ENCODE results near the gene KDR. TPM values are rescaled to one million over a fixed set of nuclear protein-coding genes. Genes with fewer than 3 reads are reported as not detected.

The KDR gene
- polyA plus RNA-seq, 1 experiment: not detected

GRCh38 chr4:55083735-55084134 is 41.7 kb downstream of the KDR start:
- no peak overlapping the region for H3K4me3 ChIP-seq (ENCODE audit: low read depth, low read length)
- H3K36me3 ChIP-seq (ENCODE audit: control insufficient read depth, insufficient read depth, low read length): no peaks in the 10 kb centered on the region
- CTCF ChIA-PET: no interaction called here
- H3K27me3 ChIP-seq (ENCODE audit: control insufficient read depth, insufficient read depth, low read length): peaks cover 1% of the 10 kb centered on the region
- POLR2A ChIA-PET: no interaction called here
- TF ChIP-seq, protein P1, sequence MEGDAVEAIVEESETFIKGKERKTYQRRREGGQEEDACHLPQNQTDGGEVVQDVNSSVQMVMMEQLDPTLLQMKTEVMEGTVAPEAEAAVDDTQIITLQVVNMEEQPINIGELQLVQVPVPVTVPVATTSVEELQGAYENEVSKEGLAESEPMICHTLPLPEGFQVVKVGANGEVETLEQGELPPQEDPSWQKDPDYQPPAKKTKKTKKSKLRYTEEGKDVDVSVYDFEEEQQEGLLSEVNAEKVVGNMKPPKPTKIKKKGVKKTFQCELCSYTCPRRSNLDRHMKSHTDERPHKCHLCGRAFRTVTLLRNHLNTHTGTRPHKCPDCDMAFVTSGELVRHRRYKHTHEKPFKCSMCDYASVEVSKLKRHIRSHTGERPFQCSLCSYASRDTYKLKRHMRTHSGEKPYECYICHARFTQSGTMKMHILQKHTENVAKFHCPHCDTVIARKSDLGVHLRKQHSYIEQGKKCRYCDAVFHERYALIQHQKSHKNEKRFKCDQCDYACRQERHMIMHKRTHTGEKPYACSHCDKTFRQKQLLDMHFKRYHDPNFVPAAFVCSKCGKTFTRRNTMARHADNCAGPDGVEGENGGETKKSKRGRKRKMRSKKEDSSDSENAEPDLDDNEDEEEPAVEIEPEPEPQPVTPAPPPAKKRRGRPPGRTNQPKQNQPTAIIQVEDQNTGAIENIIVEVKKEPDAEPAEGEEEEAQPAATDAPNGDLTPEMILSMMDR (IDR thresholded peaks at IDR 0.05; ENCODE audit: insufficient read depth, low read depth, low read length): no peak
- DNase-seq (ENCODE audit: low read depth): no peak

GRCh38 chr4:55082756-55083155 is 42.6 kb downstream of the KDR start:
- POLR2A ChIA-PET: no interaction called here
- no peaks in the 10 kb centered on the region for H3K36me3 ChIP-seq (ENCODE audit: control insufficient read depth, insufficient read depth, low read length)

DNA sequence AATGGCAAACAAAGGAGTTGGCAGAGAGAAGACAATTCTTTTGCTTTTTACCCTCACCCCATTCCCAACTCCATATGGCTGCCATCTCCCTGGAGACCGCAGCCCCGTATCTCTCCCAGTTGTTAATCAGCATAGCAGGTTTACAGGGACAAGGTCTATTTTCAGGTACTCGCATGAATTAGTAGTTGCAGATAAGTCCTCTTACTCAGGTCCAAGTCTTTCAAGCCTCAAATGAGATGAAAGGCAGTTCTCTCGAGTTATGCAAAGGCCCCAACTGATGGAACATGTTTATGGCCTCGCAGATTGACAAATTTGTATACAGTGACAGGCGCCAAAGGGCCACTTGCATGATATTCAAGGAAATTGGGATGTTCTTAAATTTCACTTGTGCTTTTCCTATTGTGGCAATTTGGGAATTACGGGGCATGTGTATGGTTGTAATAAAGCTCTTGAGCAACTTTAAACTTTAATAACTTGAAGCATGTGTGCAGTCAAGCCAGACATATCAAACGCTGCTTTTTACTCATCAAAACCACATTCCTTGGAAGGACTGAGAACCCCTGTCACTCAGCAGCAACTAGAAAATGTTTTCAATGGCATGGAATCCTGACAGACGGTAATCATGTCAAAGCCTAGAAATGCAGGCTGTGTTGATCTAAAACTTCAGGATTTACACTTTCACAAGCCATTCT is 45.1 kb downstream of the KDR start:
- no peak overlapping the region for H3K4me3 ChIP-seq (ENCODE audit: low read depth, low read length)

More at GRCh38 chr4:55082756-55083155, 42.6 kb downstream of the KDR start:
- no peak for DNase-seq (ENCODE audit: low read depth)
- Histone ChIP-seq H3K27me3 (ENCODE audit: control insufficient read depth, insufficient read depth, low read length) (peaks cover 1% of the 10 kb centered on the region), H3K4me3 (ENCODE audit: low read depth, low read length) (no peak overlapping the region)
- CTCF ChIA-PET: interaction anchor here (0.6 kb wide), 1 partner anchor 8 kb away, joined by 3 read pairs; no protein-coding TSS in a partner anchor
- TF ChIP-seq, protein P1 (IDR thresholded peaks at IDR 0.05; ENCODE audit: insufficient read depth, low read depth, low read length): no peak

DNA sequence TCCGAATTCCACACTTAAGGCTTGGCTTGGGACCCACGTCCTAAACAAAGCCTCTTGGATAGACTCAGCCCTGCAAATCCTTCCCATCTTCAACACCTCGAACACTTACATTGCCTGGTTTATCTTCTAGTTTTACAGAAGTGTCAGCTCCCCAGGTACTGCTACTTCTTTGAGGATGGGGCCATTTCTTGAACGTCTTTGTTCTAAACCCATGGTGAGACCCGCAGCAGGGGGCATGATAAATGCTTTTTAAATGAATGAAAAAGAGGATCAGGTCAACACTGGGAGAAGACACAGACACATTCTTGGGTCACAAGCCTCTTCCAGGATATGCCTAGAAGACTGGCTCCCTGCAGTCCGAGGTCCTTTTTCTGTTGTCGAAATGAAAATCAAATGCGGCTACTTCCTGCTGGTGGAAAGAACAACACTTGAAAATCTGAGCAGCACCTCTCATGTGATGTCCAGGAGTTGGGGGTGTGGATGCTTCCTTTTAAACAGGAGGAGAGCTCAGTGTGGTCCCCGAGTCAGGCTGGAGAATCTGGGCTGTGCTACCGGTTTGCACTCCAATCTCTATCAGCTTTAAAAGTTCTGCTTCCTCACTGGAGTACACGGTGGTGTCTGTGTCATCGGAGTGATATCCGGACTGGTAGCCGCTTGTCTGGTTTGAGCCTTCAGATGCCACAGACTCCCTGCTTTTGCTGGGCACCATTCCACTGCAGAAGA is 45.8 kb downstream of the KDR start:
- TF ChIP-seq, protein P1 (IDR thresholded peaks at IDR 0.05; ENCODE audit: insufficient read depth, low read depth, low read length): no peak
- Histone ChIP-seq H3K36me3 (ENCODE audit: control insufficient read depth, insufficient read depth, low read length) (no peaks in the 10 kb centered on the region), H3K4me3 (ENCODE audit: low read depth, low read length) (no peak overlapping the region), H3K27me3 (ENCODE audit: control insufficient read depth, insufficient read depth, low read length) (peaks cover 1% of the 10 kb centered on the region)
- no peak for DNase-seq (ENCODE audit: low read depth)
- CTCF ChIA-PET: no interaction called here
- POLR2A ChIA-PET: no interaction called here

More for the DNA sequence above, 45.1 kb downstream of the KDR start:
- TF ChIP-seq, protein P1 (IDR thresholded peaks at IDR 0.05; ENCODE audit: insufficient read depth, low read depth, low read length): no peak
- peaks cover 1% of the 10 kb centered on the region for H3K27me3 ChIP-seq (ENCODE audit: control insufficient read depth, insufficient read depth, low read length)
- ChIA-PET POLR2A (no interaction called here), CTCF (no interaction called here)
- no peaks in the 10 kb centered on the region for H3K36me3 ChIP-seq (ENCODE audit: control insufficient read depth, insufficient read depth, low read length)
- DNase-seq (ENCODE audit: low read depth): no peak

GRCh38 chr4:55078987-55079386 is 46.4 kb downstream of the KDR start:
- ChIA-PET POLR2A (no interaction called here), CTCF (no interaction called here)
- no peak overlapping the region for H3K4me3 ChIP-seq (ENCODE audit: low read depth, low read length)
- no peaks in the 10 kb centered on the region for H3K36me3 ChIP-seq (ENCODE audit: control insufficient read depth, insufficient read depth, low read length)
- no peak for DNase-seq (ENCODE audit: low read depth)
- H3K27me3 ChIP-seq (ENCODE audit: control insufficient read depth, insufficient read depth, low read length): peaks cover 1% of the 10 kb centered on the region
- TF ChIP-seq, protein P1 (IDR thresholded peaks at IDR 0.05; ENCODE audit: insufficient read depth, low read depth, low read length): no peak

Data from BJ (cell line).